GM23338 (cell line): ENCODE measurements around the gene TMEM245. TPM values are rescaled to one million over a fixed set of nuclear protein-coding genes. Genes with fewer than 3 reads are reported as not detected.

Experiments used
- ATAC-seq: fragments of 200-7000 bp; cut with Tn5 transposase; 3 replicates; pipeline ENCODE4 v1.9.1; 2020
- DNase-seq: peaks from one replicate; pipeline ENCODE4 v3.0.0-alpha.2; 2015; ENCODE audit warnings: low spot score
- H2AFZ ChIP-seq: fragments of 200-600 bp; sonication (generic); 2 replicates; pipeline ENCODE4 v1.8.0; 2016; ENCODE audit warnings: antibody characterized with exemption, mild to moderate bottlenecking, moderate library complexity
- H3F3A ChIP-seq: fragments of 200-600 bp; sonication (generic); replicated peaks from 2 replicates; pipeline ENCODE4 v1.8.0; 2017; ENCODE audit warnings: antibody characterized with exemption, mixed run types, low read depth
- H3K27ac ChIP-seq: fragments of 200-600 bp; sonication (generic); 2 replicates; pipeline ENCODE4 v1.6.1; 2016; ENCODE audit warnings: low read depth
- H3K27me3 ChIP-seq: fragments of 200-600 bp; sonication (generic); 2 replicates; pipeline ENCODE4 v1.8.0; 2016; ENCODE audit warnings: mild to moderate bottlenecking, mixed run types, moderate library complexity; ENCODE audit not compliant: insufficient read depth
- H3K36me3 ChIP-seq: fragments of 200-600 bp; sonication (generic); 2 replicates; pipeline ENCODE4 v1.8.0; 2016; ENCODE audit warnings: mild to moderate bottlenecking; ENCODE audit not compliant: insufficient read depth
- H3K4me1 ChIP-seq: fragments of 200-600 bp; sonication (generic); 2 replicates; pipeline ENCODE4 v1.8.0; 2016; ENCODE audit warnings: mild to moderate bottlenecking, moderate library complexity; ENCODE audit not compliant: insufficient read depth
- H3K4me2 ChIP-seq: fragments of 200-600 bp; sonication (generic); 2 replicates; pipeline ENCODE4 v1.7.1; 2017; ENCODE audit warnings: mixed run types
- H3K4me3 ChIP-seq: fragments of 200-600 bp; sonication (generic); 2 replicates; pipeline ENCODE4 v1.6.1; 2016; ENCODE audit warnings: mixed run types
- H3K79me2 ChIP-seq: fragments of 200-600 bp; sonication (generic); replicated peaks from 2 replicates; pipeline ENCODE4 v1.8.0; 2017; ENCODE audit warnings: mild to moderate bottlenecking; ENCODE audit not compliant: insufficient read depth
- H3K9me2 ChIP-seq: fragments of 200-600 bp; sonication (generic); 2 replicates; pipeline ENCODE4 v1.8.0; 2017; ENCODE audit not compliant: insufficient read depth
- H4K20me1 ChIP-seq: fragments of 200-600 bp; sonication (generic); replicated peaks from 2 replicates; pipeline ENCODE4 v1.8.0; 2017; ENCODE audit warnings: mild to moderate bottlenecking; ENCODE audit not compliant: insufficient read depth
- H3K27ac Mint-ChIP-seq: 2 replicates; pipeline ENCODE4 v1.8.0; 2020; ENCODE audit warnings: inconsistent platforms, mild to moderate bottlenecking, moderate library complexity, mixed read lengths
- H3K27me3 Mint-ChIP-seq: 3 replicates; pipeline ENCODE4 v1.8.0; 2022; ENCODE audit warnings: low read depth, mild to moderate bottlenecking, moderate library complexity, mixed read lengths, inconsistent platforms; ENCODE audit not compliant: insufficient read depth, poor library complexity
- H3K36me3 Mint-ChIP-seq: 3 replicates; pipeline ENCODE4 v1.8.0; 2021; ENCODE audit warnings: low read depth, mild to moderate bottlenecking, inconsistent platforms, moderate library complexity, mixed read lengths
- H3K4me1 Mint-ChIP-seq: 3 replicates; pipeline ENCODE4 v1.8.0; 2020; ENCODE audit warnings: mild to moderate bottlenecking, inconsistent platforms, mixed read lengths
- H3K4me3 Mint-ChIP-seq: 3 replicates; pipeline ENCODE4 v1.8.0; 2021; ENCODE audit warnings: moderate library complexity, mild to moderate bottlenecking, inconsistent platforms, mixed read lengths
- H3K9me3 Mint-ChIP-seq: 3 replicates; pipeline ENCODE4 v1.8.0; 2020; ENCODE audit warnings: moderate library complexity, mild to moderate bottlenecking, inconsistent platforms, mixed read lengths
- CREB1 ChIP-seq: fragments of 250-450 bp; sonication (Bioruptor Pico); IDR thresholded peaks from 2 replicates; pipeline ENCODE4 v1.5.0; 2020; ENCODE audit warnings: low read depth, mild to moderate bottlenecking, moderate library complexity
- EZH2 ChIP-seq: fragments of 200-600 bp; sonication (generic); IDR thresholded peaks from one replicate; pipeline ENCODE4 v1.8.0; 2017; ENCODE audit warnings: antibody characterized with exemption, mild to moderate bottlenecking, low read depth; ENCODE audit not compliant: unreplicated experiment
- NANOG ChIP-seq: IDR thresholded peaks from 2 replicates; pipeline ENCODE4 v1.6.1; 2016; ENCODE audit warnings: antibody characterized with exemption, borderline replicate concordance
- ZNF114 ChIP-seq: fragments of 250-450 bp; sonication (Bioruptor Pico); IDR thresholded peaks from 2 replicates; pipeline ENCODE4 v1.5.0; 2020; ENCODE audit warnings: mild to moderate bottlenecking, moderate library complexity
- ZNF331 ChIP-seq: fragments of 250-450 bp; sonication (Bioruptor Pico); IDR thresholded peaks from 2 replicates; pipeline ENCODE4 v1.5.0; 2020; ENCODE audit warnings: low read depth, mild to moderate bottlenecking, moderate library complexity
- polyA plus RNA-seq: library from polyadenylated mRNA; unstranded; fragments of >200 nt; fragmentation: Nextera tagmentation; extraction: Ambion mirVana; gene quantifications from 2 replicates; pipeline ENCODE4 v1.2.1, GENCODE V29; 2016
- total RNA-seq: library from RNA; depleted of rRNA; stranded (reverse); fragments of >200 nt; shearing (Covaris generic); gene quantifications from 2 replicates; pipeline ENCODE4 v1.2.3, GENCODE V29; 2014
- TF ChIP-seq, protein P1 (sequence below), 2 experiments: fragments of 200-600 bp in 1 of 2; sonication (generic) in 1 of 2; conservative IDR thresholded peaks; 2 replicates each; pipeline versions ENCODE4 v1.5.1 to v1.6.1; 2016 to 2017; ENCODE audit warnings: antibody characterized with exemption in 2 of 2, low read depth in 2 of 2, mild to moderate bottlenecking in 2 of 2, moderate library complexity in 1 of 2
- TF ChIP-seq, protein P2 (sequence below): IDR thresholded peaks from one replicate; pipeline ENCODE4 v1.6.1; 2018; ENCODE audit warnings: antibody characterized with exemption; ENCODE audit not compliant: unreplicated experiment
- TF ChIP-seq, protein P3 (sequence below): IDR thresholded peaks from 2 replicates; pipeline ENCODE4 v1.6.1; 2016; ENCODE audit warnings: antibody characterized with exemption

TMEM245 gene
- total and polyA plus RNA-seq, 2 experiments from 2014 or later = 17.3 to 64.1 TPM

DNA sequence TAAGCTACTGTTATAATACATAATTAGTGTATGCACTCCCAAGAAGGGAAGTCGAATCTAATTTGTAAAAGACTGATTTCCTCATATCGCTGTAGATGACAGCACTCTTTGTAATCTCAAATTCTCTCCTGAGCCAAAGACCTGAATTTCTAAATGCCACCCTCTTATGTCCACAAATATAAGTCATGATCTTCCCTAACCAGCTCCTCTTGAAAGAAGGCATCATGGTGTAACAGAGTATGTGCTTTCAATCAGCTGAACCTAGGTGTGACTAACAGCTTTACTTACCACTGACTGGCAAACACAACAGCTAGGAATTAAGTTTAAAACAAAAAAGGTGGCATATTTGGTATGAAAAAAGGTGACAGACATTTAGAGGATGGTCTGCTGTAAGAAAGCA lies 72.5 kb downstream of the TMEM245 start:
- no peak for DNase-seq
- H3K4me1 Mint-ChIP-seq = no peaks in the 10 kb centered on the region
- H3K36me3 ChIP-seq = peaks cover 59% of the 10 kb centered on the region

More for the DNA sequence above, 72.5 kb downstream of the TMEM245 start:
- Mint-ChIP-seq H3K36me3 (peaks cover 81% of the 10 kb centered on the region), H3K27ac (no peak overlapping the region), H3K4me3 (no peak overlapping the region), H3K9me3 (no peaks in the 10 kb centered on the region), H3K27me3 (no peaks in the 10 kb centered on the region)
- H3K4me1 ChIP-seq = no peaks in the 10 kb centered on the region
- H3K27ac ChIP-seq = no peak overlapping the region
- TF ChIP-seq, protein P1, sequence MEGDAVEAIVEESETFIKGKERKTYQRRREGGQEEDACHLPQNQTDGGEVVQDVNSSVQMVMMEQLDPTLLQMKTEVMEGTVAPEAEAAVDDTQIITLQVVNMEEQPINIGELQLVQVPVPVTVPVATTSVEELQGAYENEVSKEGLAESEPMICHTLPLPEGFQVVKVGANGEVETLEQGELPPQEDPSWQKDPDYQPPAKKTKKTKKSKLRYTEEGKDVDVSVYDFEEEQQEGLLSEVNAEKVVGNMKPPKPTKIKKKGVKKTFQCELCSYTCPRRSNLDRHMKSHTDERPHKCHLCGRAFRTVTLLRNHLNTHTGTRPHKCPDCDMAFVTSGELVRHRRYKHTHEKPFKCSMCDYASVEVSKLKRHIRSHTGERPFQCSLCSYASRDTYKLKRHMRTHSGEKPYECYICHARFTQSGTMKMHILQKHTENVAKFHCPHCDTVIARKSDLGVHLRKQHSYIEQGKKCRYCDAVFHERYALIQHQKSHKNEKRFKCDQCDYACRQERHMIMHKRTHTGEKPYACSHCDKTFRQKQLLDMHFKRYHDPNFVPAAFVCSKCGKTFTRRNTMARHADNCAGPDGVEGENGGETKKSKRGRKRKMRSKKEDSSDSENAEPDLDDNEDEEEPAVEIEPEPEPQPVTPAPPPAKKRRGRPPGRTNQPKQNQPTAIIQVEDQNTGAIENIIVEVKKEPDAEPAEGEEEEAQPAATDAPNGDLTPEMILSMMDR (conservative IDR thresholded peaks at IDR 0.05; ENCODE audit: low read depth in 2 of 2) = no peak
- TF ChIP-seq ZNF331 (CRISPR knock-in tag) (no peak), NANOG (no peak), ZNF114 (CRISPR knock-in tag) (no peak), EZH2 (no peak), CREB1 (no peak)
- TF ChIP-seq, protein P2, sequence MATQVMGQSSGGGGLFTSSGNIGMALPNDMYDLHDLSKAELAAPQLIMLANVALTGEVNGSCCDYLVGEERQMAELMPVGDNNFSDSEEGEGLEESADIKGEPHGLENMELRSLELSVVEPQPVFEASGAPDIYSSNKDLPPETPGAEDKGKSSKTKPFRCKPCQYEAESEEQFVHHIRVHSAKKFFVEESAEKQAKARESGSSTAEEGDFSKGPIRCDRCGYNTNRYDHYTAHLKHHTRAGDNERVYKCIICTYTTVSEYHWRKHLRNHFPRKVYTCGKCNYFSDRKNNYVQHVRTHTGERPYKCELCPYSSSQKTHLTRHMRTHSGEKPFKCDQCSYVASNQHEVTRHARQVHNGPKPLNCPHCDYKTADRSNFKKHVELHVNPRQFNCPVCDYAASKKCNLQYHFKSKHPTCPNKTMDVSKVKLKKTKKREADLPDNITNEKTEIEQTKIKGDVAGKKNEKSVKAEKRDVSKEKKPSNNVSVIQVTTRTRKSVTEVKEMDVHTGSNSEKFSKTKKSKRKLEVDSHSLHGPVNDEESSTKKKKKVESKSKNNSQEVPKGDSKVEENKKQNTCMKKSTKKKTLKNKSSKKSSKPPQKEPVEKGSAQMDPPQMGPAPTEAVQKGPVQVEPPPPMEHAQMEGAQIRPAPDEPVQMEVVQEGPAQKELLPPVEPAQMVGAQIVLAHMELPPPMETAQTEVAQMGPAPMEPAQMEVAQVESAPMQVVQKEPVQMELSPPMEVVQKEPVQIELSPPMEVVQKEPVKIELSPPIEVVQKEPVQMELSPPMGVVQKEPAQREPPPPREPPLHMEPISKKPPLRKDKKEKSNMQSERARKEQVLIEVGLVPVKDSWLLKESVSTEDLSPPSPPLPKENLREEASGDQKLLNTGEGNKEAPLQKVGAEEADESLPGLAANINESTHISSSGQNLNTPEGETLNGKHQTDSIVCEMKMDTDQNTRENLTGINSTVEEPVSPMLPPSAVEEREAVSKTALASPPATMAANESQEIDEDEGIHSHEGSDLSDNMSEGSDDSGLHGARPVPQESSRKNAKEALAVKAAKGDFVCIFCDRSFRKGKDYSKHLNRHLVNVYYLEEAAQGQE = no peak
- TF ChIP-seq, protein P3, sequence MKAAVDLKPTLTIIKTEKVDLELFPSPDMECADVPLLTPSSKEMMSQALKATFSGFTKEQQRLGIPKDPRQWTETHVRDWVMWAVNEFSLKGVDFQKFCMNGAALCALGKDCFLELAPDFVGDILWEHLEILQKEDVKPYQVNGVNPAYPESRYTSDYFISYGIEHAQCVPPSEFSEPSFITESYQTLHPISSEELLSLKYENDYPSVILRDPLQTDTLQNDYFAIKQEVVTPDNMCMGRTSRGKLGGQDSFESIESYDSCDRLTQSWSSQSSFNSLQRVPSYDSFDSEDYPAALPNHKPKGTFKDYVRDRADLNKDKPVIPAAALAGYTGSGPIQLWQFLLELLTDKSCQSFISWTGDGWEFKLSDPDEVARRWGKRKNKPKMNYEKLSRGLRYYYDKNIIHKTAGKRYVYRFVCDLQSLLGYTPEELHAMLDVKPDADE = no peak
- no peak overlapping the region for H3K4me2 ChIP-seq
- no peaks in the 10 kb centered on the region for H3K9me2 ChIP-seq
- H3K27me3 ChIP-seq = no peaks in the 10 kb centered on the region
- H2AFZ ChIP-seq = no peak overlapping the region
- H3K79me2 ChIP-seq = no peaks in the 10 kb centered on the region; the same call in 1 of the 2 replicates
- no peak overlapping the region for H3K4me3 ChIP-seq
- no peak for ATAC-seq
- no peaks in the 10 kb centered on the region for H3F3A ChIP-seq
- peaks cover 7% of the 10 kb centered on the region for H4K20me1 ChIP-seq
